RPMI8226 (cell line): ENCODE results near the gene TMEM214.

Experiments used
- DNase-seq: peaks from one replicate; pipeline ENCODE4 v3.0.0-alpha.2; 2015

The TMEM214 gene

GRCh38 chr2:27013738-27014137 is 19.0 kb upstream of the TMEM214 start:
- no peak for DNase-seq

GRCh38 chr2:27014771-27015433 is 17.9 kb upstream of the TMEM214 start:
- DNase-seq, result no peak

GRCh38 chr2:27016801-27017325 is 15.9 kb upstream of the TMEM214 start:
- peak; percentile 47 for DNase-seq

- DNase-seq, result no peak
These were observed 14.6 kb upstream of the TMEM214 start for GRCh38 chr2:27018142-27018541.

GRCh38 chr2:27019459-27019858 is 13.3 kb upstream of the TMEM214 start:
- DNase-seq, result no peak

GRCh38 chr2:27019931-27020855 is 12.6 kb upstream of the TMEM214 start:
- no peak for DNase-seq

GRCh38 chr2:27021253-27022049 is 11.3 kb upstream of the TMEM214 start:
- DNase-seq, result no peak

GRCh38 chr2:27023740-27024139 is 9.0 kb upstream of the TMEM214 start:
- DNase-seq, result no peak

- DNase-seq, result peak; percentile 45
These were observed 8.6 kb upstream of the TMEM214 start for GRCh38 chr2:27024188-27024587.

- no peak for DNase-seq
These were observed 8.0 kb upstream of the TMEM214 start for GRCh38 chr2:27024812-27025211.

- no peak for DNase-seq
These were observed 7.4 kb upstream of the TMEM214 start for GRCh38 chr2:27025281-27025800.

- DNase-seq, result no peak
These were observed 6.6 kb upstream of the TMEM214 start for GRCh38 chr2:27025861-27026851.

GRCh38 chr2:27027211-27027651 is 5.5 kb upstream of the TMEM214 start:
- DNase-seq, result no peak

GRCh38 chr2:27029051-27029450 is 3.7 kb upstream of the TMEM214 start:
- no peak for DNase-seq

GRCh38 chr2:27033253-27033852 is 588 bp downstream of the TMEM214 start:
- DNase-seq, result no peak

- no peak for DNase-seq
These were observed 5.2 kb downstream of the TMEM214 start for GRCh38 chr2:27038012-27038411.

GRCh38 chr2:27038631-27039339 is 6.0 kb downstream of the TMEM214 start:
- no peak for DNase-seq

GRCh38 chr2:27039426-27039825 is 6.7 kb downstream of the TMEM214 start:
- no peak for DNase-seq

- DNase-seq, result no peak
These were observed 7.1 kb downstream of the TMEM214 start for GRCh38 chr2:27039871-27040270.

- no peak for DNase-seq
These were observed 7.5 kb downstream of the TMEM214 start for GRCh38 chr2:27040282-27040681.
